DMS53 treated with DMSO at 0.1 percent for 48 hours (cell line): ENCODE results near the gene TDRD12.
A peak's percentile ranks its signal among the peaks of the same experiment; 100 is the strongest.
"Not testable (repeated sequence)": the region's sequence is repeated elsewhere in the genome, so short reads cannot be mapped to it uniquely, and the experiment has no call there.

Source experiments
- DNase-seq: peaks from one replicate; lab custom pipeline; 2025; ENCODE audit not compliant: unreplicated experiment; lab: John Stamatoyannopoulos, UW

TDRD12 gene

GRCh38 chr19:32746631-32747196 is 27.1 kb downstream of the TDRD12 start:
- DNase-seq, result peak; percentile 59

GRCh38 chr19:32748497-32748896 is 28.9 kb downstream of the TDRD12 start:
- no peak for DNase-seq

- no peak for DNase-seq
Observed at GRCh38 chr19:32748948-32749347, 29.4 kb downstream of the TDRD12 start.

- no peak for DNase-seq
Observed at GRCh38 chr19:32749361-32749760, 29.8 kb downstream of the TDRD12 start.

GRCh38 chr19:32750441-32751055 is 31.0 kb downstream of the TDRD12 start:
- no peak for DNase-seq

GRCh38 chr19:32751066-32751465 is 31.5 kb downstream of the TDRD12 start:
- no peak for DNase-seq

GRCh38 chr19:32757189-32757588 is 37.6 kb downstream of the TDRD12 start:
- no peak for DNase-seq

- not testable (repeated sequence) for DNase-seq
Observed at GRCh38 chr19:32765365-32765764, 45.8 kb downstream of the TDRD12 start.

- DNase-seq, result no peak
Observed at GRCh38 chr19:32767951-32768679, 48.5 kb downstream of the TDRD12 start.

- DNase-seq, result no peak
Observed at GRCh38 chr19:32771596-32771995, 52.0 kb downstream of the TDRD12 start.

- no peak for DNase-seq
Observed at GRCh38 chr19:32773126-32773525, 53.6 kb downstream of the TDRD12 start.

GRCh38 chr19:32779082-32779481 is 59.5 kb downstream of the TDRD12 start:
- DNase-seq, result no peak

- no peak for DNase-seq
Observed at GRCh38 chr19:32781280-32781679, 61.7 kb downstream of the TDRD12 start.

GRCh38 chr19:32782089-32782488 is 62.5 kb downstream of the TDRD12 start:
- not testable (repeated sequence) for DNase-seq

- not testable (repeated sequence) for DNase-seq
Observed at GRCh38 chr19:32787161-32787813, 67.7 kb downstream of the TDRD12 start.

- not testable (repeated sequence) for DNase-seq
Observed at GRCh38 chr19:32787895-32788294, 68.3 kb downstream of the TDRD12 start.

- DNase-seq, result no peak
Observed at GRCh38 chr19:32789429-32789828, 69.9 kb downstream of the TDRD12 start.

- DNase-seq, result peak; percentile 85
Observed at GRCh38 chr19:32798201-32798600, 78.6 kb downstream of the TDRD12 start.

- no peak for DNase-seq
Observed at GRCh38 chr19:32800191-32800590, 80.6 kb downstream of the TDRD12 start.

- DNase-seq, result no peak
Observed at GRCh38 chr19:32800754-32801153, 81.2 kb downstream of the TDRD12 start.

GRCh38 chr19:32802840-32803239 is 83.3 kb downstream of the TDRD12 start:
- DNase-seq, result no peak

GRCh38 chr19:32808236-32808635 is 88.7 kb downstream of the TDRD12 start:
- no peak for DNase-seq
